SKM-1 treated with dmso at 0.1 percent for 144 hours (cell line): ENCODE data around the gene ERRFI1.

Experiments used
- DNase-seq: peaks from one replicate; lab custom pipeline; 2025; ENCODE audit not compliant: unreplicated experiment; lab: John Stamatoyannopoulos, UW

Gene ERRFI1

GRCh38 chr1:8043621-8044020 lies 17.5 kb upstream of the ERRFI1 start:
- DNase-seq = no peak

- DNase-seq = no peak
These were observed 16.0 kb upstream of the ERRFI1 start for GRCh38 chr1:8042134-8042533.

- no peak for DNase-seq
These were observed 14.5 kb upstream of the ERRFI1 start for GRCh38 chr1:8040586-8040985.

GRCh38 chr1:8039071-8039470 lies 13.0 kb upstream of the ERRFI1 start:
- no peak for DNase-seq

GRCh38 chr1:8035289-8035688 lies 9.2 kb upstream of the ERRFI1 start:
- DNase-seq = no peak

- no peak for DNase-seq
These were observed 7.2 kb upstream of the ERRFI1 start for GRCh38 chr1:8033322-8033721.

GRCh38 chr1:8032366-8032910 lies 6.3 kb upstream of the ERRFI1 start:
- DNase-seq = no peak

- peak; percentile 53 for DNase-seq
These were observed 5.2 kb upstream of the ERRFI1 start for GRCh38 chr1:8031176-8031785.

- no peak for DNase-seq
These were observed 2.4 kb upstream of the ERRFI1 start for GRCh38 chr1:8028571-8028910.

- no peak for DNase-seq
These were observed 1.9 kb upstream of the ERRFI1 start for GRCh38 chr1:8027748-8028570.

- DNase-seq = no peak
These were observed 1.1 kb upstream of the ERRFI1 start for GRCh38 chr1:8026976-8027747.

GRCh38 chr1:8025671-8026144 lies 401 bp downstream of the ERRFI1 start:
- DNase-seq = no peak

- DNase-seq = no peak
These were observed 943 bp downstream of the ERRFI1 start for GRCh38 chr1:8025061-8025670.

GRCh38 chr1:8024329-8024728 lies 1.8 kb downstream of the ERRFI1 start:
- no peak for DNase-seq

- DNase-seq = no peak
These were observed 2.2 kb downstream of the ERRFI1 start for GRCh38 chr1:8023995-8024313.

- no peak for DNase-seq
These were observed 2.7 kb downstream of the ERRFI1 start for GRCh38 chr1:8023287-8023994.

- no peak for DNase-seq
These were observed 3.5 kb downstream of the ERRFI1 start for GRCh38 chr1:8022395-8023286.

- no peak for DNase-seq
These were observed 4.3 kb downstream of the ERRFI1 start for GRCh38 chr1:8021676-8022266.

- peak; percentile 58 for DNase-seq
These were observed 6.1 kb downstream of the ERRFI1 start for GRCh38 chr1:8020032-8020431.
